Central memory CD8-positive, alpha-beta T cell (primary cell): ENCODE measurements around the gene FHIT.

Experiments used
- ATAC-seq: fragments of 150-1000 bp; cut with Tn5 transposase; replicated peaks from 2 replicates; pipeline ENCODE4 v1.10.0; 2022; ENCODE audit warnings: mild to moderate bottlenecking, moderate FRiP score, moderate number of reproducible peaks; ENCODE audit not compliant: poor library complexity, severe bottlenecking; ENCODE audit errors: extremely low read depth
- DNase-seq, 2 donors: peaks; one replicate each; pipeline ENCODE4 v3.0.0; 2021; ENCODE audit warnings: low spot score in 2 of 2
- H3K27ac Mint-ChIP-seq: one replicate; pipeline ENCODE4 v1.8.0; 2022; ENCODE audit warnings: low read depth, mild to moderate bottlenecking, moderate library complexity, mixed read lengths
- H3K27me3 Mint-ChIP-seq: one replicate; pipeline ENCODE4 v1.8.0; 2022; ENCODE audit warnings: mixed read lengths
- H3K36me3 Mint-ChIP-seq: one replicate; pipeline ENCODE4 v1.8.0; 2022; ENCODE audit warnings: mild to moderate bottlenecking, moderate library complexity, mixed read lengths; ENCODE audit not compliant: insufficient read depth
- H3K4me1 Mint-ChIP-seq: one replicate; pipeline ENCODE4 v1.8.0; 2022; ENCODE audit warnings: mixed read lengths
- H3K4me3 Mint-ChIP-seq: one replicate; pipeline ENCODE4 v1.8.0; 2022; ENCODE audit warnings: mild to moderate bottlenecking, moderate library complexity, mixed read lengths
- H3K9me3 Mint-ChIP-seq: one replicate; pipeline ENCODE4 v1.8.0; 2022; ENCODE audit warnings: mixed read lengths

Gene FHIT

GRCh38 chr3:59995563-59995962 lies 1255.7 kb downstream of the FHIT start:
- Mint-ChIP-seq H3K4me1 (peaks cover 10% of the 10 kb centered on the region), H3K27me3 (no peaks in the 10 kb centered on the region), H3K9me3 (no peaks in the 10 kb centered on the region), H3K27ac (no peak overlapping the region), H3K36me3 (no peaks in the 10 kb centered on the region), H3K4me3 (no peak overlapping the region)
- ATAC-seq (no peak), DNase-seq (no peak)

- no peaks in the 10 kb centered on the region for H3K27me3 Mint-ChIP-seq
- H3K36me3 Mint-ChIP-seq = no peaks in the 10 kb centered on the region
- H3K4me3 Mint-ChIP-seq = no peak overlapping the region
- DNase-seq (no peak), ATAC-seq (no peak)
- no peak overlapping the region for H3K27ac Mint-ChIP-seq
- H3K4me1 Mint-ChIP-seq = peaks cover 10% of the 10 kb centered on the region
- H3K9me3 Mint-ChIP-seq = no peaks in the 10 kb centered on the region
Measured at GRCh38 chr3:59994732-59995304, 1256.4 kb downstream of the FHIT start.

- ATAC-seq (no peak), DNase-seq (no peak)
- H3K27me3 Mint-ChIP-seq = no peaks in the 10 kb centered on the region
- H3K36me3 Mint-ChIP-seq = no peaks in the 10 kb centered on the region
- H3K9me3 Mint-ChIP-seq = no peaks in the 10 kb centered on the region
- no peak overlapping the region for H3K4me3 Mint-ChIP-seq
- H3K27ac Mint-ChIP-seq = no peak overlapping the region
- peaks cover 10% of the 10 kb centered on the region for H3K4me1 Mint-ChIP-seq
Measured at GRCh38 chr3:59992578-59992977, 1258.7 kb downstream of the FHIT start.

- no peaks in the 10 kb centered on the region for H3K9me3 Mint-ChIP-seq
- H3K27me3 Mint-ChIP-seq = no peaks in the 10 kb centered on the region
- H3K36me3 Mint-ChIP-seq = no peaks in the 10 kb centered on the region
- peaks cover 9% of the 10 kb centered on the region for H3K4me1 Mint-ChIP-seq
- H3K4me3 Mint-ChIP-seq = no peak overlapping the region
- ATAC-seq (no peak), DNase-seq (no peak)
- H3K27ac Mint-ChIP-seq = no peak overlapping the region
Measured at GRCh38 chr3:59990915-59991314, 1260.3 kb downstream of the FHIT start.

GRCh38 chr3:59982510-59982909 lies 1268.7 kb downstream of the FHIT start:
- Mint-ChIP-seq H3K4me3 (no peak overlapping the region), H3K27me3 (no peaks in the 10 kb centered on the region), H3K4me1 (peaks cover 13% of the 10 kb centered on the region), H3K36me3 (no peaks in the 10 kb centered on the region), H3K27ac (no peak overlapping the region), H3K9me3 (no peaks in the 10 kb centered on the region)
- ATAC-seq (no peak), DNase-seq (no peak)

- no peak overlapping the region for H3K4me3 Mint-ChIP-seq
- H3K27ac Mint-ChIP-seq = no peak overlapping the region
- H3K27me3 Mint-ChIP-seq = no peaks in the 10 kb centered on the region
- ATAC-seq (no peak), DNase-seq (no peak)
- no peaks in the 10 kb centered on the region for H3K36me3 Mint-ChIP-seq
- no peaks in the 10 kb centered on the region for H3K9me3 Mint-ChIP-seq
- peaks cover 13% of the 10 kb centered on the region for H3K4me1 Mint-ChIP-seq
Measured at GRCh38 chr3:59981377-59981776, 1269.9 kb downstream of the FHIT start.

- Mint-ChIP-seq H3K27ac (no peak overlapping the region), H3K36me3 (no peaks in the 10 kb centered on the region), H3K4me1 (peaks cover 9% of the 10 kb centered on the region), H3K27me3 (no peaks in the 10 kb centered on the region), H3K4me3 (no peak overlapping the region), H3K9me3 (no peaks in the 10 kb centered on the region)
- ATAC-seq (no peak), DNase-seq (no peak)
Measured at GRCh38 chr3:59980576-59980975, 1270.7 kb downstream of the FHIT start.

- Mint-ChIP-seq H3K4me1 (peaks cover 7% of the 10 kb centered on the region), H3K4me3 (no peak overlapping the region), H3K27me3 (no peaks in the 10 kb centered on the region), H3K36me3 (no peaks in the 10 kb centered on the region), H3K27ac (no peak overlapping the region), H3K9me3 (no peaks in the 10 kb centered on the region)
- ATAC-seq (no peak), DNase-seq (no peak)
Measured at GRCh38 chr3:59979542-59979941, 1271.7 kb downstream of the FHIT start.

- H3K27me3 Mint-ChIP-seq = no peaks in the 10 kb centered on the region
- H3K4me3 Mint-ChIP-seq = no peak overlapping the region
- no peak for ATAC-seq
- no peak overlapping the region for H3K27ac Mint-ChIP-seq
- H3K9me3 Mint-ChIP-seq = no peaks in the 10 kb centered on the region
- no peaks in the 10 kb centered on the region for H3K36me3 Mint-ChIP-seq
- no peak for DNase-seq
- H3K4me1 Mint-ChIP-seq = peaks cover 7% of the 10 kb centered on the region
Measured at GRCh38 chr3:59978979-59979378, 1272.3 kb downstream of the FHIT start.

GRCh38 chr3:59970796-59971195 lies 1280.5 kb downstream of the FHIT start:
- Mint-ChIP-seq H3K36me3 (no peaks in the 10 kb centered on the region), H3K4me3 (no peak overlapping the region), H3K27me3 (no peaks in the 10 kb centered on the region), H3K27ac (no peak overlapping the region), H3K4me1 (no peaks in the 10 kb centered on the region), H3K9me3 (peaks cover 7% of the 10 kb centered on the region)
- no peak for ATAC-seq
- no peak for DNase-seq

GRCh38 chr3:59970376-59970775 lies 1280.9 kb downstream of the FHIT start:
- Mint-ChIP-seq H3K36me3 (no peaks in the 10 kb centered on the region), H3K27me3 (no peaks in the 10 kb centered on the region), H3K27ac (no peak overlapping the region), H3K9me3 (peaks cover 7% of the 10 kb centered on the region), H3K4me1 (no peaks in the 10 kb centered on the region), H3K4me3 (no peak overlapping the region)
- ATAC-seq (no peak), DNase-seq (no peak)

GRCh38 chr3:59968513-59969045 lies 1282.7 kb downstream of the FHIT start:
- no peaks in the 10 kb centered on the region for H3K27me3 Mint-ChIP-seq
- no peaks in the 10 kb centered on the region for H3K36me3 Mint-ChIP-seq
- peaks cover 7% of the 10 kb centered on the region for H3K9me3 Mint-ChIP-seq
- no peak overlapping the region for H3K4me3 Mint-ChIP-seq
- H3K4me1 Mint-ChIP-seq = no peaks in the 10 kb centered on the region
- no peak overlapping the region for H3K27ac Mint-ChIP-seq
- no peak for DNase-seq
- ATAC-seq = no peak

GRCh38 chr3:59963676-59964075 lies 1287.6 kb downstream of the FHIT start:
- Mint-ChIP-seq H3K27me3 (no peaks in the 10 kb centered on the region), H3K36me3 (no peaks in the 10 kb centered on the region), H3K27ac (no peak overlapping the region), H3K4me3 (no peak overlapping the region), H3K9me3 (peaks cover 9% of the 10 kb centered on the region), H3K4me1 (peaks cover 4% of the 10 kb centered on the region)
- no peak for DNase-seq
- ATAC-seq = no peak
